Right hindlimb (tissue), 1 donor: ENCODE measurements around the gene TESPA1.

Experiments used
- DNase-seq: peaks from one replicate; pipeline ENCODE4 v3.0.0-alpha.2; 2018

The TESPA1 gene

DNA sequence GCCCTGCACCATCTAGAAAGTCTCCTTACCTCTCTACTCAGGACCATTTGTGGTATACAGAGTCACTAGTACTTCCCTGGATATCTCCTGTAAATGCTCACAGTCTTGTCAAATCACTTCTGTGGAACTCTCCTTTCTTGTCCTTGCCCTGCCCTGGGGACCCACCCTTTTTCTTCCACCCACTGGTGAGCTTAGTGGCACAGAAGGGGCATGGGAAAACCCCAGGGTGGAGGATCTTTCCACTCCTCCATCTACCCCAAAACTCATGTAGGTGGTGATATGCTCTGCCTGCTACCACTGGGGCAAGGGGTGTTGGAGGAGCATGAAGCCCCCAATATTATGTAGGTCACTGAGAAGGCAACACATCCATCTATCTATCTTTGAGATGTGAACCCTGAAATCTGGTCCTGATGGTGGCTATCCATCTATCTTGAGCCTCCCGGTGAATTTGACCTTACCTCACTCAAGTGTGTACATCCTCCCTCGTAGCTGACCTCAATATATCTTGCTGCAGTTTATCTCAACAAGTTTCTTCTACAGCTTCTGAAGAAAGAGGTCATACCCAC, 943 bp downstream of the TESPA1 start:
- no peak for DNase-seq

DNA sequence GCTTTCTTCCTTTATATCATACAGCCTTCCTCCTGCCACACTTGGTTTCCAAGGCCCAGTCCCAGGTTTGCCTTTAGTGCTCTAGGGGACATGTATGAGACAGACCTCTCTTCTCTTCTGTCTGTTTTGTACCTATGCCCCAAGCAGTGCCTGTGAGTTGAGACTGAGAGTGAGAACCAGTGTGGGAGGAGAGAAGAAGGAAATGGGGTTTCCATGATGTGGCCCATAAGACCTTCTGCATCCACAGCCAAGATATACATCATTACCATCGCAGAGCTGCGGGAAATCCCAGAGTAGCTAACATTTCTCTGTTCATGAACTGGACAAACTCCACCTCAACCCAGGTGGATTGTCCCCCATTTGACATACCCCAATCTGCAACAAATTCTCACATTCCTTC, 2.8 kb downstream of the TESPA1 start:
- no peak for DNase-seq

DNA sequence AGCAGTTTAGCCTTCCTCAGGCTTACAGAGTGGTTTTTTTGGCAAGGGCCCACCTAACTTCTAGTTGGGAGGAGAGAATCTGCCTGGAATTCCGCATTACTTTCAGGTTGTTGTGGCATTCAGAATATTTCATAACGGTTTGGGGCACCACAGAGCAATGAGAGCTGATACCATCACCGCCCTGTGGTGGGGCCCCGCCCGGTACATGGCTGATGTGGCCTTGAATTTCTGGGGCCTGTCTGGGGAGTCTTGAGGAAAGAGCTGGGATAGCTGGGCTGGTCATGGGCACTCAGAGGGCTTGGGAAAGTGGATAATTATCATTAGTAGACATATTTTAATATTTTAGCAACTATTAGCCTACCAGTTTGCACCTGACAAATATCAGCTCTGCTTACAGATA, 4.2 kb downstream of the TESPA1 start:
- DNase-seq: no peak

DNA sequence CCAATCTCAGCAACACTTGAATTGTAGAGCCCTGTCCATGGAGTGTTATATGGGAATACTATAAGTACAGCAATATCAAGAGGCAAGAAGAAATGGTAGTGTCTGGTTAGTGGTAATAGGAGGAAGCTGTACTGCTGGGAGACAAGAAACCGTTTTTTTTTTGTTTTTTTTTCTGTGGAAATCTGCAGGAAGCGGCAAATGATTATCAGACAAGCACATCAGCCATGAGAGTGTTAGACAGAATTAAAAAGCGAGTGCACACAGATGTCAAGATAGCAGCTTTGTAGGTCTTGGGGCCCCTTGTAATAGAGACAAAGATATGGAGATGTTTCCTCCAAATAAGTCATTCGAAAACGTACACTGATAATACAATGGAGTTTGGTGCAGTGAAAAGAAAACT, 6.7 kb downstream of the TESPA1 start:
- DNase-seq: no peak

DNA sequence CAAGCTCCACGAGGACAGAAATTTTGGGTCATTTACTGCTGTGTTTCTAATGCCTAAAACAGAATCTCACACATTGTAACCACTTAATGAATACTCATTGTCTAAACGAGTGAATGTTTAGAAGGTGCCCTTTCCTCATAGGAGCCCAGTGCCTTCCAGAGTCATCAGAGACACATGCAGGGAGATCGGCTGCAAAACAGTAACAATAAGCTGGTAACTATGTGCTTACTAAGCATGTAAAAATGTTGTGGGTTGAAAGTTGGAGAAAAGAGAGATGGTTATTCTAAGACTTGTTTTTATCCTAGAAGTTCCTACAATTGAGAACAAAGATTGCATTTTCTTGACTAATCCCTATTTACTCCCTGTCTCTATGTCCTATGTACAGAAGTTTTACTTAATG, 7.4 kb downstream of the TESPA1 start:
- DNase-seq: no peak

DNA sequence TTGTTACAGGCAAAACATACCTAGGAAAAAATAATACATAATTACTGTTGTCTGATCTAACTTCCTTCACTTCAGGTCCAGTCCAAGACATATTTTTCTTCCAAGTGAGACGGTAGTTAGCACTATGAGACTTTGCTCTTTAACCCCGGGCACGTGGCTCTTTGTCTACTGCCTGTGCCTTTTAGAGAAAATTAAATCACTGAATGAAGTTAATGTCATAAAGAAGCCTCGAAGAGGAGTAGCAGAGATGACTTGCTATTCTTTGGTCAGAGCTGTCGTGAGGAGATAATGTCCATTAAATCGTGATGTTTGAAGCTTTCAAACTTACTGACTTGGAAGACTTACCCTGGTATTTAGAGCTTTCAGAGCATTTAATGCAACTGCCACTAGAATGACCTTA, 8.7 kb downstream of the TESPA1 start:
- no peak for DNase-seq

DNA sequence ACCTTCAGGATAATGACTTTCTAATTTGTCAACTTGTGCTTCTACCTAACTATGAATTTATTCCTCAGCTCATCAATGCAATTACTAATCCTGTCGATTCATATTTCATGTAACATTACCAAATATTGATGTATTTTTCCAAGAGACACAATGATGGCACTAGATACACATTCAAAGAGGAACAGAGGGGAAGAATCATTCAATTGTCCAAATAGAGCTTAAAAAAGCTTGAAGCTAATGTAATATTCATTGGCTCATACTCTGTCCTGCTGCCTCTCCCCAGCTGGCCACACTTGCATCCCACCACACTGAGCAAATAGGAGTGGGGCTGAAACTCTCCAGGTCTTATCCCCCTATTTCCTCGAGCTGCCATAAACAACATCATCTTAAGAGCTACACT, 9.3 kb downstream of the TESPA1 start:
- DNase-seq: no peak

DNA sequence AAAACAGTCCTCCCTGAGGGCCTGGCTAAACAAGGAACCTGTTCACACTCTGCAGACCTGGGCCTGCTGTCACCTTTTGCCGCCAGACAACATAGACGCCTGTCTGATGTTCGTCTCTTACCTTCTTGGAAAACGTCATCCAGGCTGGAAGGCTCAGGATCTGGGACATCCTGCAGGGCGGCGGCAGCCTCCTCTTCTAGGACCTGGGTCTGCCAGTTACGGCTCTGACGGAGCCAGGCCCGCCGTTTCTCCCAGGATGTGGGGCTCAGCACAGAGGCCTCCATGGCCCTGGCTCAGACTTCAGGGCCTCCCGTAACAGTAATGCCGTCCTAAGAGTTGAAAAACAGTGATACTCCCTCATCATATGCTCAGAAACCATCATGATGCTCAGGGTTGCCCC, 10.3 kb downstream of the TESPA1 start:
- no peak for DNase-seq

DNA sequence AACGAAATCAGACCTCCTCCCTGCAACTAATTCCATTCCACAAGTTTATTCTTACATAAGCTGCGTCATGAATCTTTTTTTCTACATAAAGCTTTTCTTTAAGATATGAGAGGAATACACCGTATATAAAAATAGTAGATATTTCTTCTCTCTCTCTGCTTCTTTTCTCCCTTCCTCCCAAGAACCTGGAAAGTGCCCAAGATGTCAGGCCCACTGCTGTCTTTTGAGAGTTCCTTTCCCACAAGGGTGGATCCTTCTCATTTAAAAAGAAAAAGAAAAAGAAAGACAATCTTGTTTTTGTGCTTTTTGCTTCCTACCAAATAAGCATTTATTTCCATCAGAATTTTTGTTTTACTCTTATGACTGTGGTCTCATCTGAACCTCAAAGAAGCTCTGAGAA, 11.0 kb downstream of the TESPA1 start:
- no peak for DNase-seq

DNA sequence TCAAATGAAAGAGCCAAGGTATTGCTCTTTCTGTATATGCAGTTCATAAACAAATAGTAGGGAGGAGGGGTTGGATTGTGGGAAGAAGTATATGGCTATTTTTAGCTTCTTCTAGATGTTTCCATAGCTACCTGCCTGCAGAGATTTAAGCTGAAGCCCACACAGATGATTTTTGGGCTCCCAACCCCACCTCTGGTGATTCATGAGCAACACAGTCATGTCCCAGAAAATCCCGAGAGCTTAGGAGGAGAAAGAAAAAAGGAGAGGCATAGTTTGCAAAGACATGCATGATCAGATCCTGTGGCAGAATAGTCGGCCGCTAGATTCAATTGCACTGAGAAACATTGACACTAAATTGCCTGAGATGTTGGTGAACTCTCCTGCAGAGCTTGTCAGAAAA, 13.8 kb downstream of the TESPA1 start:
- DNase-seq: no peak

DNA sequence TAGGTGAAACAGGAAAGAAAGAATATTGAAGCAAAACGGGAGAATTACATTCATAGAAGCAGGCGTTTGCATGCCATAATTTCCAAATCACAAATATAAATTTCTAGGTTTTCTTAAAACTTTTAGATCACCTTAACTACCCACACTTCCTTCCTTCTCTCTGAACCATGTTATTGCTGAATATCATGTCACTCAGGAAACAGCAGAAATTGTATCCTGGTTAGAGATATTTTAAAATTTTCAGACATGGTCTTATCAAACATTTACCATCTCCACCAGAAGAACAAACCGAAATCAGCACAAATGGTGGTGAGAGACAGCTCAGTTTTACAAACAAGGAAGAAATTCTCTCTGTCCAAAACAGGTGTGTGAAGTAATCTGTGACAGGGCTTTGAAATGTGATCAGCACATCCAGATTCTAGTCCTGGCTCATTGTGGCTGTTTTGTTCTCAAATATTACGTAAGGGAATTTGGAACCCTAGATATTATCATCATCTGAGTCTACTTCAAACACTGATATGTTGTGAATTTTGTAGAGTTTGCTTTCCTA, 16.3 kb downstream of the TESPA1 start:
- no peak for DNase-seq

DNA sequence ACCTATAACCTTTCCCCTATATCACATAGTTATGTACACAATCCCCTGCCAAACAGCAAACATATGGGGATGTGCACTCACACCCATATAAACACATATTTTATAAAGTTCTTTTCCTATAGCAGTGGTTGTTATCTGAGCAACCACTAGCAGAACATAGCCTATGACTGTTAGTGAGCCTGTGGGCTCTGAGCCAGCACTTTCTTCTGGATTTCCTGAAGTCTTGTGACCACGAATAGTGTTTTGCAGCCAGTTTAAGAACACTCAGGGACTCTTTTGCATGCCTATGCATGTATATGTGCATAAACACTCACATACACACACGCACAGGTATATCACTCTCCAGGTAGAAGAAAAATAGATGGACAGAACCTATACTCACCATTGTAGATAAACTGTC, 17.1 kb downstream of the TESPA1 start:
- DNase-seq: peak; percentile 38

DNA sequence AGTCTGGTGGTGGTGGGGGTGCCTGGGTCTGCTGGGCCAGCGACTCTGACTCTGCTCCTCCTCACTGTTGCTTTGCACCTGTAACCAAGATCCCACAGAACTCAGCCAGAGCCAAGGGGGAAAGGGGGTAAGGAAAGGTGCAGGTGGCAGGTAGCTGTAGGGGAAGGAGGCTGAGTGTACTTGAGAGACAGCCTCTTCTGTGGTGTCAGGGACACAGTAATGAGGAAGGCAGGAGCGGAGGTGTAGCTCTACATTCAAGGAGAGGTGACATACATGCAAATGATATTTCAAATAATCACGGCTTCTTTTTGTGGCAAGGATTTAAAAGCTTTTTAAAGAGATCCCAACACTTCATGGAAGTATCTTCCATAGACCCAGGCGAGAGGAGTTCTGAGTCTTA, 23.4 kb downstream of the TESPA1 start:
- no peak for DNase-seq

DNA sequence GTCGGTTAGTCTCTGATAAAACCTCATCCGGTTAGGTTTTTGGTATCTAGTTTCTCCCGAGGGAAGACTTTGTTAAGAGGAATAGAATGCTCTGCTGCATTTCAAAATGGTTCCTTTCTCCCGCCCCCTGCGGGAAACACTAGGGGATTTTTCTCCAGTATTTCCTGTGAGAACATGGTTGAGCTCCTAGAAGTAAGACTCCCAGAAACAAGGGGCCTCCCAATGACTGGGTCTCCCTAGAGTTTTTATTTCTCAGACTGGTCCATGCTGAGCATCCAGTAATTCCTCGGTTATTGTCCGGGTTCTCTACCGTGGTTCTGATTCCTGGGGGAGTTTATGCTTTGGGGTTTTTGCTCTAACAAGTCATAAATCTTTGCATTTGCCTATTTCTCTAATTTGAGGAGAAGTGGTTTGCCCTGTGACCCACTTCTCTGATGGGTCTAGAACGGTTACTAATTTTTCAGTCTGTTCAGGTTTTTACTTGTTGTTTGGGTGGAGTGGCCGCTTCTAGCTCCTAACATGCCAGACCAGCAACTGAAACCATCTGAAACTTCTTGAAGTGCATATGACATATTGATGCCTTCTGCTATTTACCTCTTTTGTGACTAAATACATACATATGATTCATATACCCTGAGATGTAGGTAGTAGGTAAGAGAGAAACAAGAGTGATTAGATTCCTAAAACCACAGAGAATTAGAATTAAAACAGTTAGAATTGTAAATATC, 25.1 kb downstream of the TESPA1 start:
- DNase-seq: no peak

DNA sequence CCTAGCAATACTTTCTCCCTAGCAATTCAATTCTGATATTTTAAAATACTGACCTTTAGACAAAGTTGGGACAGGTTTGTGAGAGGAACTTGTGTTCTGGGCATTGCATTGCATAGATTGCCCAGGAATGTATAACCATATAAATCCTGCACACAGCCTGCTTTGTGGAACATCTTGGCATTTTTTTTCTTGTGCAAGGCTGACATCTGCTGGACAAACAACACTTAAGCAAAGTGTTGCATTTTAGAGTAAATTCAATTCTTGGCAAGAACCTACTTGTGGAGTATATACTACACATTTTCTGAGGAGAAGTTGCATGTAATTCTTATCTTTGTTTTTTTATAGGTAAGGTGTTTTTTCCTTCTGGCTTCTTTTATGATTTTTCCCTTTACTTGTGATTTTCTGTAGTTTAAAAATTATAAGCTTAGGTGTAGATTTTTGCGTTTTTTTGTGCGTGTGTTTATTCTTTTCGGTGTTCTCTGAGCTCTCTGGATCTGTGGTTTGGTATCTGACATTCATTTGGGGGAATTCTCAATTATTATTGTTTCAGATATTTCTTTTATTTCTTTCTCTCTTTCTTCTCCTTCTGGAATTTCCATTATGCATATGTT, 26.4 kb downstream of the TESPA1 start:
- peak; percentile 67 for DNase-seq

DNA sequence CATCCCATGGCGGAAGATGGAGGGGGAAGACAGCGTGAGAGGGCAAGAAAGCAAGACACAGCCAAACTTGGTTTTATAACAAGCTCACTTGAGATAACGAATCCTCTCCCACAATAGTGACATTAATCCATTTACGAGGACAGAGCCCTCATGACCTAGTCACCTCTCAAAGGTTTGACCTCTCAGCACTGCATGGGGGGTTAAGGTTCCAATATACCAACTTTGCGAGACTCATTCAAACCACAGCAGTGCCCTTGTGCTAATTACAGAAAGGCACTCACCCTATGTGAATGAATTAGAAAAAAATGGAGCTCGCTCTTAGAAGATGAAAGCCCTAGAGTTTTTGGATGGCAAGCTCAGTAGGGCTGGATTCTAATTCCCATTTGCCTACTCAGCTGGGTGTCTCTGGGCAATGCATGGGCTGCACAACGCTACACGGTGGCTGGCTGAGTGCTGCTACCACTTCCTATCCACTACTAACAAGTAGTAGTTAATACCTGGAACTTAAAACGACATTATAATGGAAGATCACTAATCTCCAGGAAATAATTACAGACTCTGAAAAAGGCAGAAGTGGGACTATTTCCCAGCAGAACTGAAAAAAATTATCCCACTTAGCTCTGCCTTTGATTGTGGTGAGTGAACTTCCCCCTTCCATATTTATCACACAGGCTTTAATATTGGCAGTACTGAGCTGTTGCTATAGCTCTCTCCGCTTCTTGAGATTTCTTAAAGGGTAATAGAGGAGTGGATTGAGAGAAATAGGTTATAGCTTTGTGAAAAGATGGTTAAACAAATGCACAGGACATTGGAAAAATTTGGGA, 27.5 kb downstream of the TESPA1 start:
- no peak for DNase-seq

DNA sequence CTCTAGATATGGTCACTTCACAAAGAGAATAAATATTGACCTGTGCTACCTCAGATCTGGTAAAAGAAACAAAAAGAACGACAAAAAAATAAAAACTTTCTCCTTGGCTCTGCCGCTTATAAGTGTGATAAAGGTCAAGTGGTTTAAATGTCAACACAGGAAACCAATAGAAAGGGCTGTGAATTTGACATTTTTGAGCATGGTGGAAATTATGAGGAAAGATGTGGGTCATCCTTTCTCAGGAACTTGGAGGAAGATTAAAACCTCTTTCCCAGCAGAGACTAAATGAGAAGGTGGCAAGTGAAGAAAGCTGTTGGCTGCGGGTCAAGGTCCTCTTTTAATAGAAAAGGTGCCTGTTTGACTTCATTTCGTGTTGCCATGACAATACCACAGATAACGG, 28.2 kb downstream of the TESPA1 start:
- no peak for DNase-seq

DNA sequence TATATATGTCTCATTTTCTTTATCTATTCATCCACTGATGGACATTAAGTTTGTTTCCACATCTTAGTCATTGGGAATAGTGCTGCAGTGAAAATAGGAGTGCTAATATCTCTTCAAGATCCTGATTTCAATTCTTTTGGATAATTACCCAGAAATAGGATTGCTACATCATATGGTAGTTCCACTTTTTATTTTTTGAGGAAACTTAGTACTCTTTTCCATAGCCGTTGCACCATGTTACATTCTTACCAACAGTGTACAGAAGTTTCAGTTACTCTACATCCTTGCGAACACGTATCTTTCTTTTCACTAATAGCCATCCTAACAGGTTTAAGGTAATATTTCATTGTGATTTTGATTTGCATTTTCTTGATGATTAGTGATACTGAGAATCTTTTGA, 29.8 kb downstream of the TESPA1 start:
- no peak for DNase-seq

DNA sequence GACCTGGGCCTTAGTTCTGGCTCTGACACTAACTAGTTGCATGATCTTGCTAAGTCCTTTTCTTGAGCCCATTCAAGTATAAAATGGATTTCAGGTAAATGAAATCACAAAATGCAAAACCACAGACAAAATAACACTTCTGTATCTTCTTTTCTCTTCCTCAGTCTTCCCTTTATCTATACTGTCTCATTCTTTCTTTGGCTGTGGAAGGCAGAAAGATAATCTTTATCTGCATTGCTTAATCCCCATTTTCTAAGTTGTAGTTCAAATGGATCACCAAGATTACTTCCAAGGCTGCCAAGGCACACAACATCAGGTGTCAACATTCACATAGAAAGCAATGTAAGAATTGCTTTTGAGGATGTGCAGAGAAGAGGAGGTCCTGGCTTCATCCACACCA, 30.3 kb downstream of the TESPA1 start:
- no peak for DNase-seq

DNA sequence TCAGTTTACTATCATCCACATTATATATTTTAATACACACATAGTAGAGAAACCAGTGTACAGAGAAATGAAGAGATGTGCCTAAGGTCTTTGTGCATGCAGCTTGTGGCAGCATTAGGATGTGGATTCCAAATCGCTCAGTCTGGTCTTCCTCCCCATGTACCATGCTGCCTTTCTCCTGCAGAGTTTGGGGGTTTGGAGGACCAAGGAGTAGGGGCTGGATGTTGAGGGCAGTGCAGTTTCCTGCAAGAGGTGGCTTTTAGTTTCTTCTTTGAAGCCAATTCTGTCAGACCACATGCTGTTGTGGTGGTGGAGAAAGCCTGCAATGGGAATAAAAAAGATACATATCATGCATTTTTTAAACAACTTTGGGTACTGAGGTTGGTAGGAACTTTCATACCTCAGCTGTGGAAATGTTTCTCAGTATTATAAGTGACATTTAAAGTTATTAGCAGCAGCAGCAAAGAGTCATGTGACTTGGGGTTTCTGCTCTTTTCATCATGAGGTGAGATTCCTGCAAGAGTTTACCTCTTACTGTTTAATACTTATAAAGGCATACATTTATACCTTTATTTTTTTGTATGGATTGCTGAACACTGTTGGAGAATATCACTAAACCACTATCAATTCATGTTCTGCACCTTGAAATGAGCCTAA, 34.4 kb downstream of the TESPA1 start:
- DNase-seq: no peak

DNA sequence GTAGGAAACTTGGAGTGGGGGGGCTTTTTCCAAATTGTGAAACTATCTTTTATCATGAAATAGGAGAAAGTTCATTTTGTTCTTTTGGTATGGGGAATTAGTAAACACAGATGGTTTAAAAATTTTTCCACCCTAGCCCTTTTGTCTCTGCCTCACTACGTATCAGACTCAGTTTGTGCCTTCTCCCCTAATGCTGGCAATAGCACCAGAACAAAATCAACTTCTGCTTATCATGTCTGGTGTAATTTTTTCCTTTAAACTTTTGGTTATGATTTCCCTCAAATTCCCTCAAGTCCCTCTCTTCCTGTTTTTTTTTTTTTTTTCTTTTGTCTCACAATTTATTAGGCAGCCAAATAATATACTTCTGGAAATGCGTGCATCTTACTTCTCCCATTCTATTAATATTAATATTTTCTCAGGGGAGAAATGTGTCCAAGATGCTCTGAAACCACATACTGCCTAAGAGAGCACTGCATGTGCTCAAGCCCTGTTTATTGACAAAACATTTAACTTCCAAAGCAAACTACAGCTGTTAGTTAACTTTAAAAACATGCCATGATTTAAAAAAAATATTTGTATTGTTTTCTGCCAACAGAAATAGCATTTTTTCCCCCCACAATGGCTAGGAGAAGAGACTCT, 35.4 kb downstream of the TESPA1 start:
- no peak for DNase-seq

DNA sequence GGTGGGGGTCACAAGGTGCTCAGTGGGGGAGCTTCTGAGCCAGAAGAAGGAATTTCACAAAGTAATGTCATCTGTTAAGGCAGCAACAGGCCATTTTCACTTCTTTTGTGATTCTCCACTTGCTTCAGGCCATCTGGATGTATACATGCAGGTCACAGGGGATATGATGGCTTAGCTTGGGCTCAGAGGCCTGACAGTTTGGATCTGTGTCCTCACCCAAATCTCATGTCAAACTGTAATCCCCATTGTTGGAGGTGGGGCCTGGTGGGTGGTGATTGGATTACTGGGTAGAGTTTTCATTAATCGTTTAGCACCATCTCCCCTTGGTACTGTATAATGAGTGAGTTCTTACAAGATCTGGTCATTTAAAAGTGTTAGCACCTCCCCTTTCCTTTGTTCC, 36.4 kb downstream of the TESPA1 start:
- DNase-seq: no peak
